NCI-H1417 (cell line): ENCODE results near the gene CREB5.
"Not testable (repeated sequence)": the region's sequence is repeated elsewhere in the genome, so short reads cannot be mapped to it uniquely, and the experiment has no call there.

Source experiments
- DNase-seq, 3 experiments: peaks; one replicate each; lab custom pipeline; 2025; lab: John Stamatoyannopoulos, UW

The CREB5 gene

GRCh38 chr7:28608731-28609130 is 196.4 kb downstream of the CREB5 start:
- DNase-seq: no peak

GRCh38 chr7:28609608-28610007 is 197.3 kb downstream of the CREB5 start:
- no peak for DNase-seq

- not testable (repeated sequence) for DNase-seq
Measured at GRCh38 chr7:28611399-28611897, 199.1 kb downstream of the CREB5 start.

- DNase-seq: no peak
Measured at GRCh38 chr7:28613262-28613661, 200.9 kb downstream of the CREB5 start.

DNA sequence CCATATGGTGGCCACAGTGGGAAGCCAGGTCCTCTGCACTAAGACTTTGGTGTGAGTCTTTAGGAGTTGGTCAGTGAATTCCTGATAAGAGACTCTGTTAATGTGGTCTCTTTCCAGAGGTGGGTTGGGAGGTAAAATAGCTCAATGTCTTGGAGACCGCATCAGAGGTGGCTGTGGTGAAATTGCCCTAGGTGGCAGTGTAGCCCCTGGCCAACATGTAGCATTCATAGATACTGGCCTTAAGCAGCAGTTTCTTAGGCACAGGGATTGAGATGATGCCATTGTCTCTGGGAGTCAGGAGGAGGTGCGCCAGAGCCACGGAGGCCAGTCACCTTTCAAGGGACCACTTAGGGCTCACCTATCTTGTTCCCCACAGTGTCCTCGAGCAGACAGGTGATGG is 202.8 kb downstream of the CREB5 start:
- DNase-seq: peak in 2 of 3 experiments; percentile 14 to 37

- DNase-seq: no peak
Measured at GRCh38 chr7:28617308-28617880, 205.1 kb downstream of the CREB5 start.

DNA sequence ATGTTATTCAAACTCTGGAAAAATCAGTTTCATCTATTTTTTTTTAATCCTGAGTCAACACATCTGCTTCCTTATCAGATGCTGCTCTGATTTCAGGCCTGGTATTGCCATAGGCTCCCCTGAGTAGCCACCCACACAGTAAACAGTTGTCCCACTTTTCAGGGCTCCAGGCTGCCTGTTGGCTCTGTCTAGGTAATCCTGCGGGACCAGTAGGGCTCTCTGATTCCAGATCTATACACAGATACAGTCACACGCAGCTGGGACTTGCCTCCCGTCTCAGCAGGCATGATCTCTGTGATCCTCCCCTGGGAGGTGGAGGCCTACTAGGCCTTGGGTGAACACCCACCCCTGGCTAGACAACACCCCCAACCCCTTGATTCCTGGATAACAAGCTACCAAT is 206.1 kb downstream of the CREB5 start:
- no peak for DNase-seq

DNA sequence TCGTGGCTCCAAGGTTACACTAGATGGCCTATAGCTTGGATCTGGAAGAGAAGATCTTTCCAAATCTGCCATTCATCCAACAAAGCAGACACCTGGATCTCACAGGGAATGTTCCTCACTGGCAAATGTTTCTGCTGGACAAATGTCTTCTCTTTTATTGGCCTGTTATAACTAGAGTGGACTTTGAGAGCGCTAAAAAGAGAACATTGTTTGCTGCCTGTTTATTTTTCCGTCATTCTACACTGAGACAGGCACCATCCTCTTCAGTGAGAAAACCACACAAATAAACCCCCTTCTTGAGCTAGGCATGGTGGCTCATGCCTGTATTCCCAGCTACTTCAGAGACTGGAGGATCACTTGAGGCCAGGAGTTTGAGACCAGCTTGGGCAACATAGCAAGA is 206.9 kb downstream of the CREB5 start:
- DNase-seq: no peak

DNA sequence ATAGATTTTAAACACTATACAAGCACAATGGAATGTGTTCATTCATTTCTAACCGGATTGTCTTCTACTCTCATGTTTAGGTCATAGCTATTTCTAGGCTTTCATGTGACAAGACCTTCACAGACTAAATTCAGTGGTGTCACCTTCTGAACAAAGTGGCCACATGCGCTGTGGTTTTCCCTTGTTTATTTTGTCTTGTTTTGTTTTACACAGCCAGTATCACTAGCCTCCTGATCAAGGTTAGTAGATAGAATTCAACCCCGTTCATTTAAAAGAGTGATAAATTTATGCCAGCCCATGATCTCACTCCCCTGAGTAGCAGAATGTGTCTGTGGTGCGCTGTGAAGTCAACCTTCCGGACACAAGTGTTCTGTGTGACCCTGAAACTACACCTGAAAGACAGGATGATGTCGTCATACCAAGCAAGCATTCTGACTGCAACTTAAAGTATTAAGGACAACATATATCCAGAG is 209.1 kb downstream of the CREB5 start:
- DNase-seq: no peak

DNA sequence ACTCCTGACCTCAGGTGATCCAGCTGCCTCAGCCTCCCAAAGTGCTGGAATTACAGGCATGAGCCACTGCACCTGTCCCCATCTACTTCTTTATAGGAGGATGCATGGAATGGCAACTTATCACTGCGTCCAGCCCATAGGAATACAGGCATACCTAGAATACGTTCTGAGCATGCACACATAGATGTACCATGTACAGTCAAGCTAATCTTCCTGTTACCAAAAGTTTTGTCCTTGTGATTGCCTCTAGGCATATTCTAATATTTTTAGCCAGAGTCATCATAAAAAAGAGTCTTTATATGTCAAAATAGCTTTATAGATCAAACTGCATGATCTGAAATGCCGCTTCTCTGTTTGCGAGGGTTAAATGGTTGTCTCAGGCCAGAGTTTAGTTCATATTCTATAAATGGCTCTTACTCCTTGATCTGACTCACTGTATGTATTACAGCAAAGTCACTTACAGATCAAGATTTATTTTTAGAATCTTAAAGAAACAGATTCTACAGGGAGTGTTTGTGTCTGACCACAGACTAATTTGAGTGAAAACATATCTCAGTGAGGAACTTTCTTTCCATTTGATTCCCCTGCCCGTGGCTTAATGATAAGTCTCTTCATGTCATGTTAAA is 210.9 kb downstream of the CREB5 start:
- no peak for DNase-seq

DNA sequence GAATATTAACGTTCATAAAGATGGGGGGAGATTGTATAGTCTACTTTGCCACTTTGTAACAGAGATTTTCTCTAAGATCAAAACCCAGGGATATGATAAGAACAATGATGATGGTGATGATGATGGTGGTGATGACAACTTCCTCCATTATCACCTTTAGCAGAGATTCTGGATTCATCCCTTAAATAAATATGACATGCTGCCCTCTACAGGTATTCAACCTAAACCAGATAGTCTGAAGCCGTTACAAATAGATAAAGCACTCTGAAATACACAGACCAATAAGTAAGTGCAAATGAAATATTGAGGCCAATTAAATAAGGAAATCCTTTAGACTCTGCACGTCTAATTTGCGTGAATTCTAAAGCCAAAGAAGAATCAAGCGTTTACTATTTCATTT is 211.5 kb downstream of the CREB5 start:
- DNase-seq: peak in 2 of 3 experiments; percentile 14 to 55

DNA sequence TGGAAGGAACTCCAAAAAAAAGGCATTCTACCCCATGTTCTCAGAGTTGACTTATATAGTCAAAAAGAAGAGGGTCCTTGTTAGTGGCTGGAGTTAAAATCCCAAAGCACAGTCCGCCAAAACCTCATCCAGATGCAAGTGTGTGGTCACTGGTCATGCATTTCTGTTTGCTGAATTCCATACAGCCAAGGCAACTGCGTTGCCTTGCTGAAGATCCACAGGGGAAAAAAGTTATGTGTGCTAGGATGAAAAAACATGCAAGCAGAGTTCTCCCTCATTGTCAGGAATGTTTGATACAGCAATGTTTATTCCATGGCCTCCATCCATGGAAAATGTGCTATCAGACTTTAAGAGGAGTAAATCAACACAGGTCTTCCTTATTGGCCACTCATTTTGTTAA is 213.1 kb downstream of the CREB5 start:
- DNase-seq: no peak

DNA sequence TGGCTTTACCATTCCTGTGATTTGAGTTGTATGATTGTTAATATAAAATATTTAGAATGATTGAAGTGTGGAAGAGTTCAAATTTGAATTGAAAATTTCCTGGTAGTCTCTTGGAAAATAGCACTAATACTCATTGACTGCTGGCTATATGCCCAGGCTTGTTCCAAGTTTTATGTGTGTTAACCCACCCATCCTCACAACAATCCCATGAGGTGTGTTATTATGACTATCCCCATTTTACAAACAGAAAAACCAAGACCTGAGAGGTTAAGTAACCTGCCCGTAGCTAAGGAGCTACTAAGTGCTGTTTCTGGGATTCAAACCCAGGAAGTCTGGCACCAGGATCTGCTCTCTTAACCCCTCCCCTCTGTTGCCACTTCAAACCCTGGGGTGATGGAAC is 213.9 kb downstream of the CREB5 start:
- DNase-seq: no peak

DNA sequence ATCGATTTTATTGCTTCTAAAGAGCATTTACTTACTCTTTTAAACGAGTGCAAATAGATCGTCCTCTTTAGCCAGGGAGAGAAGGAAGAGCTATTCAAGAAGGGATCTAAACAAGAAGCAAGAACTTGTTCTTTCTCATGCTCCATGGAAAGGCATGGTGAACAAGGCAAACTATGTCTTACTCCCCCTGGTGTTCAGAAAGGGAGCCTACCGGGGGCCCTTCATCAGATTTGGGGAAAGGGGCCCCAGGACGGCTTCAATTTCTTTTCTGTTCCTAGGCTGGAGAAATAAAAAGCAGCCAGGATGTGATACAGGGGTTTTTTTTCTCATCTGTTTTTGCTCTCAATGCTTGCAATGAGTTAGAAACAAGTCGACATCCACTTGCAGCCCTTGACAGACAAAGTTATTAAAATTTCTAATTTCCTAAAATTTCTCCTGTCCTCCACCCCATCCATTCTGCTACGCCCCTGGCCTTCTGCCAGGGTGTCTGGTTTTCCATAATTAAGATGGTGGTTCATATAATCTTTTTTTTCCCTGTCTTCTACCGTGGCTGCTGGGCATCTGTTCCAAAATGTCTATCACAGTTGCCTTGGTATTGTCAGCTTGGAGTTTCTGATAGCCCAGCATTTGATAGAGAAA is 214.4 kb downstream of the CREB5 start:
- peak; percentile 16 to 62 (median 22) for DNase-seq

GRCh38 chr7:28627263-28627653 is 214.9 kb downstream of the CREB5 start:
- no peak for DNase-seq

- peak in 1 of 3 experiments; percentile 42 for DNase-seq
Measured at GRCh38 chr7:28627896-28628295, 215.6 kb downstream of the CREB5 start.

DNA sequence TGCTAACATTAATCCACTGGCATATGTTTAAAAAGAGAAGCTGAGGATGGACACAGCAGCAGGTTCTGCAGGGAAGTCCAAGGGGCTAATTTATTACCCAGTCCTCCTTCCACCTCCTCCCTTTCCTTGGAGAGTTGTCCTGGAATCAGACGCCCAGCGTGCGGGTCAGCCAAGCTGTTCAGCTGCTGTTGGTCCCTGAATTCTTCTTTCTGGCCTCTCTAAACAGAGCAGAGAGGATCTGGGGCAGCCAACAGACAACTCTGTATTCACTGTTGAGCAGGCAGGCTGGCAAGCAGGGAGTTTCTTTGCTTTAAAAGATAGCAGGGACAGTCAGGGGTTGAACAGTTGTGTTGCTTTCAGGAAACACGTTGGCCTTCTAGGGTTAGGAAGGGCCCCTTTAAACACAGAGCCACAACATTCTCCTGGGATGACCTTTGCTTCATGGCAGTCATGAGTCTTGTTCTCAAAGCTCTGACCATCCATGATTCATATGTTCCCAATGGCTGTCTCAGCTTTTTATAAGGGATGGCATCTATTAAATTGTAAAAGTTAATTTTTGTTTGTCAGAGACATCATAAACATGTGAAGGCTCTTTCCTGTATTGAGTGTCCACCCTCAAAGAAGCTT is 217.0 kb downstream of the CREB5 start:
- no peak for DNase-seq

GRCh38 chr7:28630350-28630749 is 218.0 kb downstream of the CREB5 start:
- no peak for DNase-seq

DNA sequence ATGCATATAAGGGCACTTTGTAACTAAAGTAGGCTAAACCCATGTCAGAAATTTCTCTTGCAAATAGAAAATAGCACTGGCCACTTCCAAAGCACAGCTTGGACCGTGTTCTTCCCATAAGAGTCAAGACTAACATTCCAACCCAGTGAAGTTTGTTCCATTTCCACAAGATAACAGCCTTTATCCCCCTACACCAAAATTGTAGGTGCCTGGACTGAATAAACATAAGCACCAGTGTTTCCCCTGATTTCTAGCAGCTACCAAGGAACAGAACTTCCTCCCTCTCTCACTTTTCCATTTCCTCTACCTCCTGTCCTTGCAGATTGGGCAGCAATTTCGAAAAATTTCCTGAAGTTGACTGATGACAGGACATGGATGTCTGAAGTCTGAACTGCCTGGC is 219.7 kb downstream of the CREB5 start:
- no peak for DNase-seq

GRCh38 chr7:28638914-28639313 is 226.6 kb downstream of the CREB5 start:
- no peak for DNase-seq

DNA sequence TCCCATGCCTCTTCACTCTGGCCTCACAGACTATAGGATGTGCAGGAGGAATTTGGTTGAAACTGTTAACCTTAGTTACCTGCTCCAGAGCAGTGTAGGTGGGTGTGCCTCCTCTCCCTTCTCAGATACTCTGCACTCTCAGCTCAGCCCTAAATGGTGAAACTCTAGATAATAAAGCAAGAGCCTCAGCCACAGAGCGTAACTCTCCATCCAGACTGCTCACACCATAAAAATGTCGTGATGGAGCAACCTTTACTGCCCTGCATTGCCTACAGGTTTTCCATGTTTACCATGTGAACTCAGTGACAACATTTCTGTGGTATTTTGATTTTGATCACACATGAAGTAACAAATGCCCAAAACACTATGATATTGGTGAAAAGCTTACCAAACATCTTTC is 227.7 kb downstream of the CREB5 start:
- DNase-seq: no peak

DNA sequence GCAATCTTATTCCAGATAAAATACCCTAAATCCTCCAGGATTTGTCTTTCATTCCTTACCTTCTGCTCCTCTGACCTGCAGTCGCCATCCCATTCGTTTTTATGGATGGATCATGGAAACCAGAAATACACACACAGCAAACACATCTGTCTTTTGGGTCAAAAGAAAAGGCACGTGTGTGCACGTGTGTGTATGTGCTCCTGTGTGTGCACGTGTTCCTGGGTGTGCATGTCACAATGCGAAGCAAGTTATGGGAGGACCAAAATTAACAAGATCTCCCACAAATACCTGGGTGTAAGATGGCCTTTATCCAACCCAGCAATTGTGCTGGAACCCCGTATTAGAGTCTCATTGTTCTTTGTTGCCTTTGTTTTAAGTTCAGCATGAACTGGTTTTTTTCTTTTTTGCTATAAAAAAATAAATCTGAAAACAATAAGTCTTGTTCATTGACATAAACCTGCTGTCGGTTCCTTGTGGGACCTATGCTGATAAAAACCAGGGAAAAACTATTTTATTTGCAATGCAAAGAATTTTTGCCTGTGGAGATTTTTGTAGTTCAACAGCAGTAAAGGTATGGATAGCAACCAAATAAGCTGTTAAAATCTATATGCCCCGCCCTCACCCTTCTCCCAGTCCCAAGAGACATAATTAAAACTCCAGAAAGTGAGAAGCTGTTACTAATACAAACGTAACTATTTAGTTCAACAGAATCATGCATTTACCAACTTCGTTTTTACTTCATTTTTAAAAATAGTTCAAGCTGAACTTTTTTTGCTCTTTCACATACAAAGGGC is 229.6 kb downstream of the CREB5 start:
- no peak for DNase-seq
